HepG2 (cell line): ENCODE results near the gene ZNHIT1. TPM values are rescaled to one million over a fixed set of nuclear protein-coding genes. Genes with fewer than 3 reads are reported as not detected.

Experiments
- BRD4 ChIP-seq: sonication (generic); formaldehyde crosslinking; IDR thresholded peaks from 2 replicates; pipeline ENCODE4 v1.4.0; 2020; ENCODE audit warnings: missing genetic modification reagents
- ETV6 ChIP-seq: sonication (generic); formaldehyde crosslinking; conservative IDR thresholded peaks from 2 replicates; pipeline ENCODE4 v1.4.0; 2020; ENCODE audit warnings: missing genetic modification reagents
- FOSL1 ChIP-seq: sonication (generic); formaldehyde crosslinking; IDR thresholded peaks from 2 replicates; pipeline ENCODE4 v1.9.0; 2021; ENCODE audit warnings: missing genetic modification reagents, borderline replicate concordance
- GLMP ChIP-seq: sonication (generic); formaldehyde crosslinking; IDR thresholded peaks from 2 replicates; pipeline ENCODE4 v1.9.0; 2021; ENCODE audit warnings: missing genetic modification reagents, mild to moderate bottlenecking, borderline replicate concordance
- JDP2 ChIP-seq: sonication (generic); formaldehyde crosslinking; IDR thresholded peaks from 2 replicates; pipeline ENCODE4 v1.8.1; 2022; ENCODE audit warnings: missing genetic modification reagents, borderline replicate concordance
- MLX ChIP-seq: IDR thresholded peaks from 2 replicates; pipeline ENCODE4 v1.6.1; 2016
- NFE2L1 ChIP-seq: sonication (generic); formaldehyde crosslinking; IDR thresholded peaks from 2 replicates; pipeline ENCODE4 v1.4.0; 2020; ENCODE audit warnings: missing genetic modification reagents, mild to moderate bottlenecking, borderline replicate concordance
- REPIN1 ChIP-seq: sonication (generic); formaldehyde crosslinking; IDR thresholded peaks from 2 replicates; pipeline ENCODE4 v1.8.0; 2022; ENCODE audit warnings: missing genetic modification reagents, low read depth, mild to moderate bottlenecking, borderline replicate concordance
- RFX5 ChIP-seq: IDR thresholded peaks from 2 replicates; pipeline ENCODE4 v1.6.1; 2011; ENCODE audit warnings: low read depth, low read length, improper control_type of control experiment
- YY1 ChIP-seq: IDR thresholded peaks from 2 replicates; pipeline ENCODE4 v1.6.1; 2011; ENCODE audit warnings: low read length, low read depth, moderate library complexity, mild to moderate bottlenecking; ENCODE audit not compliant: insufficient read depth, insufficient replicate concordance
- ZFP1 ChIP-seq: IDR thresholded peaks from 2 replicates; pipeline ENCODE4 v1.6.1; 2016
- ZFX ChIP-seq: sonication (generic); formaldehyde crosslinking; IDR thresholded peaks from 2 replicates; pipeline ENCODE4 v1.4.0; 2020; ENCODE audit warnings: mild to moderate bottlenecking, low read depth, missing genetic modification reagents, moderate library complexity
- ZNF136 ChIP-seq: sonication (generic); formaldehyde crosslinking; IDR thresholded peaks from 2 replicates; pipeline ENCODE4 v1.8.1; 2022; ENCODE audit warnings: low read depth, mild to moderate bottlenecking, moderate library complexity, missing genetic modification reagents
- ZNF775 ChIP-seq: sonication (generic); formaldehyde crosslinking; IDR thresholded peaks from 2 replicates; pipeline ENCODE4 v1.4.0; 2020; ENCODE audit warnings: missing genetic modification reagents, mild to moderate bottlenecking, moderate library complexity, borderline replicate concordance
- polyA plus RNA-seq, 8 experiments: library from polyadenylated mRNA; depleted of rRNA in 3 of 8; stranded (reverse) in 7 of 8; unstranded in 1 of 8; fragments of >200 nt; fragmentation: Illumina TruSeq in 4 of 8; extraction: Trizol in 4 of 8; gene quantifications; 2 replicates each; pipeline versions ENCODE4 v1.2.1 to v1.2.3, GENCODE V29; 2011 to 2016; ENCODE audit warnings: low read depth in 4 of 8, missing spikeins in 1 of 8, mixed read lengths in 1 of 8; ENCODE audit not compliant: insufficient read depth in 1 of 8
- total RNA-seq, 5 experiments: library from RNA; depleted of rRNA; stranded (reverse); fragments of >200 nt; fragmentation: Illumina TruSeq; extraction: Trizol; gene quantifications; 2 replicates each; pipeline ENCODE4 v1.2.3, GENCODE V29; 2016; ENCODE audit warnings: low read depth in 1 of 5
- TF ChIP-seq, protein P1 (sequence below), 2 experiments: fragments of 450-650 bp in 1 of 2; sonication (generic) in 1 of 2; formaldehyde crosslinking in 1 of 2; IDR thresholded peaks; 2 replicates each; pipeline versions ENCODE4 v1.6.1 to v1.8.0; 2016 to 2022; ENCODE audit warnings: antibody characterized with exemption in 1 of 2, mild to moderate bottlenecking in 1 of 2, missing genetic modification reagents in 1 of 2
- TF ChIP-seq, protein P2 (sequence below): sonication (generic); IDR thresholded peaks from 2 replicates; pipeline ENCODE4 v1.6.1; 2016; ENCODE audit warnings: low read depth, borderline replicate concordance

Gene ZNHIT1
- total and polyA plus RNA-seq, 2 of the 13 experiments (the other 11 are each of a cell fraction or from before 2014, with no cell fraction given): 32.5 to 64.5 TPM

GRCh38 chr7:101244375-101245146 is 26.6 kb downstream of the ZNHIT1 start, which contains the start of gene FIS1 (continued):
- TF ChIP-seq, protein P1, sequence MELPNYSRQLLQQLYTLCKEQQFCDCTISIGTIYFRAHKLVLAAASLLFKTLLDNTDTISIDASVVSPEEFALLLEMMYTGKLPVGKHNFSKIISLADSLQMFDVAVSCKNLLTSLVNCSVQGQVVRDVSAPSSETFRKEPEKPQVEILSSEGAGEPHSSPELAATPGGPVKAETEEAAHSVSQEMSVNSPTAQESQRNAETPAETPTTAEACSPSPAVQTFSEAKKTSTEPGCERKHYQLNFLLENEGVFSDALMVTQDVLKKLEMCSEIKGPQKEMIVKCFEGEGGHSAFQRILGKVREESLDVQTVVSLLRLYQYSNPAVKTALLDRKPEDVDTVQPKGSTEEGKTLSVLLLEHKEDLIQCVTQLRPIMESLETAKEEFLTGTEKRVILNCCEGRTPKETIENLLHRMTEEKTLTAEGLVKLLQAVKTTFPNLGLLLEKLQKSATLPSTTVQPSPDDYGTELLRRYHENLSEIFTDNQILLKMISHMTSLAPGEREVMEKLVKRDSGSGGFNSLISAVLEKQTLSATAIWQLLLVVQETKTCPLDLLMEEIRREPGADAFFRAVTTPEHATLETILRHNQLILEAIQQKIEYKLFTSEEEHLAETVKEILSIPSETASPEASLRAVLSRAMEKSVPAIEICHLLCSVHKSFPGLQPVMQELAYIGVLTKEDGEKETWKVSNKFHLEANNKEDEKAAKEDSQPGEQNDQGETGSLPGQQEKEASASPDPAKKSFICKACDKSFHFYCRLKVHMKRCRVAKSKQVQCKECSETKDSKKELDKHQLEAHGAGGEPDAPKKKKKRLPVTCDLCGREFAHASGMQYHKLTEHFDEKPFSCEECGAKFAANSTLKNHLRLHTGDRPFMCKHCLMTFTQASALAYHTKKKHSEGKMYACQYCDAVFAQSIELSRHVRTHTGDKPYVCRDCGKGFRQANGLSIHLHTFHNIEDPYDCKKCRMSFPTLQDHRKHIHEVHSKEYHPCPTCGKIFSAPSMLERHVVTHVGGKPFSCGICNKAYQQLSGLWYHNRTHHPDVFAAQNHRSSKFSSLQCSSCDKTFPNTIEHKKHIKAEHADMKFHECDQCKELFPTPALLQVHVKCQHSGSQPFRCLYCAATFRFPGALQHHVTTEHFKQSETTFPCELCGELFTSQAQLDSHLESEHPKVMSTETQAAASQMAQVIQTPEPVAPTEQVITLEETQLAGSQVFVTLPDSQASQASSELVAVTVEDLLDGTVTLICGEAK (IDR thresholded peaks at IDR 0.05): peak; percentile 60; the same call in 1 of the 2 replicates
- TF ChIP-seq, protein P1 (CRISPR knock-in tag; IDR thresholded peaks at IDR 0.05): no peak; the same call in 1 of the 2 replicates
- TF ChIP-seq ZNF136: 0 out of 2 replicates have a peak, but pooled peaks have one; percentile 57
- TF ChIP-seq ZFP1 (CRISPR knock-in tag): 0 out of 2 replicates have a peak, but pooled peaks have one; percentile 12
- TF ChIP-seq REPIN1: peak; percentile 53
- TF ChIP-seq BRD4: 0 out of 2 replicates have a peak, but pooled peaks have one; percentile 40
- no peak for TF ChIP-seq MLX (CRISPR knock-in tag)
- TF ChIP-seq RFX5: 0 out of 2 replicates have a peak, but pooled peaks have one; percentile 9
- no peak for TF ChIP-seq ZNF775 (CRISPR knock-in tag)
- no peak for TF ChIP-seq GLMP (CRISPR knock-in tag)
- TF ChIP-seq NFE2L1 (CRISPR knock-in tag): no peak
- no peak for TF ChIP-seq FOSL1 (CRISPR knock-in tag)
- TF ChIP-seq ZFX: peak; percentile 97
- TF ChIP-seq, protein P2, sequence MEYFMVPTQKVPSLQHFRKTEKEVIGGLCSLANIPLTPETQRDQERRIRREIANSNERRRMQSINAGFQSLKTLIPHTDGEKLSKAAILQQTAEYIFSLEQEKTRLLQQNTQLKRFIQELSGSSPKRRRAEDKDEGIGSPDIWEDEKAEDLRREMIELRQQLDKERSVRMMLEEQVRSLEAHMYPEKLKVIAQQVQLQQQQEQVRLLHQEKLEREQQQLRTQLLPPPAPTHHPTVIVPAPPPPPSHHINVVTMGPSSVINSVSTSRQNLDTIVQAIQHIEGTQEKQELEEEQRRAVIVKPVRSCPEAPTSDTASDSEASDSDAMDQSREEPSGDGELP: peak; percentile 88
- TF ChIP-seq JDP2 (CRISPR knock-in tag): no peak
- TF ChIP-seq ETV6 (CRISPR knock-in tag): no peak
- peak; percentile 73 for TF ChIP-seq YY1
